ENCODE results near the gene LRRC8D.

The LRRC8D gene

DNA sequence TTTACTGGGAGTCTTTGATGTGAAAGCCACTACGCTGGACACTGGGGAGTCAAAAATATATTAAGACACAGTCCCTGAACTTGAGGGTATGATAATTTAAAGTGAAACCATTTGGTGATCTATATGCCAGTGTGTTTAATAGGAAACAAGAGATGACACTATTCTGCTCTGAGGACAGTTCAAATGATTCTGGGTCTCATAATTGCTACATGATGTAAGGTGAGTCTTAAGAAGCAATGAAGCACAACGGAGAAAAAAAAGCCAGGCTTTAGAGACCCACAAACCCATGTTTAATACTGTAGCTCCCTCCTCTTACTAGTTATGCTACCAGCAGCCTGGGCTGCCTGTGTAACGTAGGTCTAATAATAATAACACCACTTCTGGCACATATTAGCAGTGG, 14.2 kb upstream of the LRRC8D start:
- no peak overlapping the region for H3K4me3 ChIP-seq (ENCODE audit: low read depth, low read length)
- TF ChIP-seq MYC (IDR thresholded peaks at IDR 0.05; ENCODE audit: low read depth, low read length) (no peak), POLR2A (IDR thresholded peaks at IDR 0.05; ENCODE audit: extremely low read depth, insufficient read length) (no peak)
- TF ChIP-seq, protein P1, sequence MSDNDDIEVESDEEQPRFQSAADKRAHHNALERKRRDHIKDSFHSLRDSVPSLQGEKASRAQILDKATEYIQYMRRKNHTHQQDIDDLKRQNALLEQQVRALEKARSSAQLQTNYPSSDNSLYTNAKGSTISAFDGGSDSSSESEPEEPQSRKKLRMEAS (IDR thresholded peaks at IDR 0.05; ENCODE audit: low read depth, low read length) = no peak
- TF ChIP-seq, protein P2, sequence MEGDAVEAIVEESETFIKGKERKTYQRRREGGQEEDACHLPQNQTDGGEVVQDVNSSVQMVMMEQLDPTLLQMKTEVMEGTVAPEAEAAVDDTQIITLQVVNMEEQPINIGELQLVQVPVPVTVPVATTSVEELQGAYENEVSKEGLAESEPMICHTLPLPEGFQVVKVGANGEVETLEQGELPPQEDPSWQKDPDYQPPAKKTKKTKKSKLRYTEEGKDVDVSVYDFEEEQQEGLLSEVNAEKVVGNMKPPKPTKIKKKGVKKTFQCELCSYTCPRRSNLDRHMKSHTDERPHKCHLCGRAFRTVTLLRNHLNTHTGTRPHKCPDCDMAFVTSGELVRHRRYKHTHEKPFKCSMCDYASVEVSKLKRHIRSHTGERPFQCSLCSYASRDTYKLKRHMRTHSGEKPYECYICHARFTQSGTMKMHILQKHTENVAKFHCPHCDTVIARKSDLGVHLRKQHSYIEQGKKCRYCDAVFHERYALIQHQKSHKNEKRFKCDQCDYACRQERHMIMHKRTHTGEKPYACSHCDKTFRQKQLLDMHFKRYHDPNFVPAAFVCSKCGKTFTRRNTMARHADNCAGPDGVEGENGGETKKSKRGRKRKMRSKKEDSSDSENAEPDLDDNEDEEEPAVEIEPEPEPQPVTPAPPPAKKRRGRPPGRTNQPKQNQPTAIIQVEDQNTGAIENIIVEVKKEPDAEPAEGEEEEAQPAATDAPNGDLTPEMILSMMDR (IDR thresholded peaks at IDR 0.05; ENCODE audit: low read depth, low read length) = no peak
- DNase-seq (ENCODE audit: low read depth) = no peak

DNA sequence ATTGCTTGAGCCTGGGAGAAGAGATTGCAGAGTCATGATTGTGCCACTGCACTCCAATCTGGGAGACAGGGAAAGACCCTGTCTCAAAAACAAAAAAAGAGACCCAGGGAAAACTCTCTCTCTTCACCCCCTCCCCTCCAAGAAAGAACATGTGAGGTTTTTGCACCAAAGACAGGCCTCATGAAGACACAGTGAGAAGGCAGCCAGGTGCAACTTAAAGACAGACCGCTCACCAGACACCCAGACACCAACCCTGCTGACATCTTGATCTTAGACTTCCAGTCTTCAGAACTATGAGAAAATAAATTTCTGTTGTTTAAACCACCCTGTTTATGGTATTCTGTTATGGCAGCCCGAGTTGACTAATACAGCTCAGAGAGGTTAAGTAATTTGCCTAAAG, 13.3 kb upstream of the LRRC8D start:
- no peak for DNase-seq (ENCODE audit: low read depth)
- H3K4me3 ChIP-seq (ENCODE audit: low read depth, low read length) = no peak overlapping the region
- TF ChIP-seq MYC (IDR thresholded peaks at IDR 0.05; ENCODE audit: low read depth, low read length) (no peak), POLR2A (IDR thresholded peaks at IDR 0.05; ENCODE audit: extremely low read depth, insufficient read length) (no peak)
- TF ChIP-seq, protein P1 (IDR thresholded peaks at IDR 0.05; ENCODE audit: low read depth, low read length) = no peak
- TF ChIP-seq, protein P2 (IDR thresholded peaks at IDR 0.05; ENCODE audit: low read depth, low read length) = no peak

DNA sequence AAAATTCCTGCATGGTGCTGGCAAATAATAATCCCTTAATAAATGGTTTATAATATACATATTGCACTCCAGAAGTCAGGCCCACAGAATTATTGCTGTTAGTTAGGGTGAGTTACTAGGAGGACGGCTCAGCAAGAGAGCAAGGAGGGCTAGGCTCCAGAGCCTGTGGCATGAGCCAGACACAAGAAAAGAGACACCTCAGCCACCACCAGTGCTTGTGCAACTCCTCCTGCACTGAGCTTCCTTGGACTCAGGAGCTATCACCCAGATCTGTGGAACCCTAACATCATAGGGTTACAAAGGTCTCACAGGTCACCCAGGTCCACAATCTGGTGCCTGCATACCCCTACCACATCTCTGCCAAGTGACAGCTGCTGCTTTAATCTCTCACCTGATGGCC, 12.8 kb upstream of the LRRC8D start:
- TF ChIP-seq, protein P2 (IDR thresholded peaks at IDR 0.05; ENCODE audit: low read depth, low read length) = no peak
- no peak for TF ChIP-seq MYC (IDR thresholded peaks at IDR 0.05; ENCODE audit: low read depth, low read length)
- TF ChIP-seq, protein P1 (IDR thresholded peaks at IDR 0.05; ENCODE audit: low read depth, low read length) = no peak
- no peak for TF ChIP-seq POLR2A (IDR thresholded peaks at IDR 0.05; ENCODE audit: extremely low read depth, insufficient read length)
- H3K4me3 ChIP-seq (ENCODE audit: low read depth, low read length) = no peak overlapping the region
- DNase-seq (ENCODE audit: low read depth) = no peak

DNA sequence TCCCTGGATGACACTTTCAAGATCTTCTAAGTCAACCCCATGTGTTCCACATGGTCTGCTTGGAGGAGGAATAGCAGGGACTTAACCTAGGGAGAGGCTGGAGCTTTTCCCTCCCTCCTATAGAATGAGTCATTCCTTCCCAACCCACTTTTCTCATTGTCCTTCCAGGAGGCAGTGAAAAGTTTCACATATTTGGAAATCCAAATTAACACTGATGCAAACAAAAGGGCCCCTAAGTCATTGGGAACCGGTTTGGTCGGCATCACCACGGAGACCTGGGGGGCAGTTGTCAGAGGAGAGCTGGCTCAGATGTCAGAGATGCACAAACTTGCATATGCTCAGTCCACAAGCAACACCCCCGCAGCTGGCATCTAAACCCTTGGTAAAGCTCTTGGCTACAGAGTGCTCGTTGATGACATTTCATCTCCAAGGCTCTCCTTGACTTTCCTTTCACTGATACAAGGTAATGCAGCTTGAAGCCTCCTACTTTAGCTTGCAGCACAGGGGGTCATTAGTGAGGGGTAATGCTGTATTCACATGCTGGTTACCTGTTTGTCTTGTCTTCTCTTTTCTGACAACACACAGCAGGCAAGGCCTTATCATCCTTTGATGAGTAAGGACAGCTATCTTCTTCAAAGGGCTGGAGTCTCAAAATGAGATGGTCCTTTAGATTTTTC, 12.3 kb upstream of the LRRC8D start:
- TF ChIP-seq, protein P1 (IDR thresholded peaks at IDR 0.05; ENCODE audit: low read depth, low read length) = no peak
- TF ChIP-seq POLR2A (IDR thresholded peaks at IDR 0.05; ENCODE audit: extremely low read depth, insufficient read length) = no peak
- no peak for TF ChIP-seq MYC (IDR thresholded peaks at IDR 0.05; ENCODE audit: low read depth, low read length)
- TF ChIP-seq, protein P2 (IDR thresholded peaks at IDR 0.05; ENCODE audit: low read depth, low read length) = no peak
- DNase-seq (ENCODE audit: low read depth) = no peak
- H3K4me3 ChIP-seq (ENCODE audit: low read depth, low read length) = no peak overlapping the region

DNA sequence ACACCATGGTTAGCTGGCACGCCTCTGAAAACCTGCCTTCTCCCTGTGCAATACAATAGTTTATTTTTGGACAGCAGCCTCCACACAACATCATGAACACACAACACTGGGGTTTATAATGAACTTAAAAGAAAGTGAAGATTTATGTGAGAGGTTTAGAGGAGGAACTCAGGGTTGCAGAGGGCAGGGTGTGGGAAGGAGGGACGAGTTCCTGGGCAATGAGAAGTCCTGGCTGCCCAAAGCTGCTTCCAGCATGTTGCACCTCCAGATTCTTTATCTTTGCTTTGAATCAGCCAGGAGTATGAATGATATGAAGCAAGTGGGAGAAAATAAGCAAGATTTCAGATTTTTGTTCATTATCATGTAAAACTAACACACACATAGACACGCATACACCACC, 11.3 kb upstream of the LRRC8D start:
- no peak overlapping the region for H3K4me3 ChIP-seq (ENCODE audit: low read depth, low read length)
- TF ChIP-seq POLR2A (IDR thresholded peaks at IDR 0.05; ENCODE audit: extremely low read depth, insufficient read length) (no peak), MYC (IDR thresholded peaks at IDR 0.05; ENCODE audit: low read depth, low read length) (no peak)
- TF ChIP-seq, protein P1 (IDR thresholded peaks at IDR 0.05; ENCODE audit: low read depth, low read length) = no peak
- TF ChIP-seq, protein P2 (IDR thresholded peaks at IDR 0.05; ENCODE audit: low read depth, low read length) = no peak
- DNase-seq (ENCODE audit: low read depth) = no peak
